HEK293 (cell line): ENCODE measurements around the gene THBD.

Source experiments
- CTCF ChIA-PET: fragments of 350-600 bp; formaldehyde crosslinking; extraction: SDS; loops from one replicate; lab custom pipeline; 2021; ENCODE audit warnings: antibody characterized with exemption; lab: Yijun Ruan, JAX
- POLR2A ChIA-PET: fragments of 300-600 bp; formaldehyde crosslinking; extraction: SDS; loops from one replicate; lab custom pipeline; 2020; ENCODE audit warnings: antibody characterized with exemption, inconsistent platforms; lab: Yijun Ruan, JAX
- H3K27ac ChIP-seq: fragments of 200-500 bp; sonication (Bioruptor generic); 2 replicates; pipeline ENCODE4 v1.5.1; 2014; ENCODE audit warnings: low read depth, low read length, control low read depth, inconsistent platforms; ENCODE audit errors: extremely low read depth
- H3K36me3 ChIP-seq, 2 experiments: fragments of 200-500 bp in 1 of 2; sonication (Bioruptor generic) in 1 of 2; 1 replicate in 1 of 2; 2 replicates in 1 of 2; pipeline ENCODE4 v1.5.1; 2014 to 2017; ENCODE audit warnings: inconsistent platforms in 2 of 2, low read length in 2 of 2; ENCODE audit not compliant: control insufficient read depth in 2 of 2, insufficient read depth in 1 of 2
- H3K4me1 ChIP-seq: fragments of 200-500 bp; sonication (Bioruptor generic); 2 replicates; pipeline ENCODE4 v1.5.1; 2014; ENCODE audit warnings: mild to moderate bottlenecking, low read length, inconsistent platforms; ENCODE audit not compliant: control insufficient read depth, insufficient read depth
- H3K4me3 ChIP-seq: 2 replicates; pipeline ENCODE4 v1.5.1; 2011; ENCODE audit warnings: low read depth, mild to moderate bottlenecking, control low read depth, low read length, moderate library complexity
- H3K9me3 ChIP-seq: fragments of 200-500 bp; sonication (Bioruptor generic); 2 replicates; pipeline ENCODE4 v1.5.1; 2014; ENCODE audit warnings: low read depth, low read length, inconsistent platforms; ENCODE audit not compliant: control insufficient read depth, insufficient read depth
- BCL11A ChIP-seq: fragments of 450-650 bp; formaldehyde crosslinking; IDR thresholded peaks from 2 replicates; pipeline ENCODE4 v1.5.1; 2016; ENCODE audit warnings: low read depth, missing biosample characterization, missing genetic modification characterization
- HOXA7 ChIP-seq: sonication (generic); formaldehyde crosslinking; IDR thresholded peaks from 2 replicates; pipeline ENCODE4 v1.8.1; 2022; ENCODE audit warnings: missing genetic modification reagents, borderline replicate concordance
- KLF7 ChIP-seq: fragments of 450-650 bp; formaldehyde crosslinking; IDR thresholded peaks from 2 replicates; pipeline ENCODE4 v1.5.1; 2016; ENCODE audit warnings: missing biosample characterization, missing genetic modification characterization, borderline replicate concordance
- KLF9 ChIP-seq: fragments of 450-650 bp; formaldehyde crosslinking; IDR thresholded peaks from 2 replicates; pipeline ENCODE4 v1.5.1; 2016; ENCODE audit warnings: missing biosample characterization, missing genetic modification characterization, low read depth
- MYNN ChIP-seq: fragments of 450-650 bp; formaldehyde crosslinking; IDR thresholded peaks from 2 replicates; pipeline ENCODE4 v1.5.1; 2016; ENCODE audit warnings: missing biosample characterization, missing genetic modification characterization, borderline replicate concordance
- SP7 ChIP-seq: fragments of 450-650 bp; formaldehyde crosslinking; IDR thresholded peaks from 2 replicates; pipeline ENCODE4 v1.5.1; 2016; ENCODE audit warnings: missing biosample characterization, missing genetic modification characterization
- TCF7L2 ChIP-seq: IDR thresholded peaks from 2 replicates; pipeline ENCODE4 v1.6.1; 2011; ENCODE audit warnings: low read depth, mild to moderate bottlenecking, inconsistent platforms, low read length, moderate library complexity, borderline replicate concordance
- ZBTB20 ChIP-seq: fragments of 450-650 bp; formaldehyde crosslinking; IDR thresholded peaks from 2 replicates; pipeline ENCODE4 v1.5.1; 2016; ENCODE audit warnings: missing biosample characterization, missing genetic modification characterization
- ZFHX2 ChIP-seq: fragments of 450-650 bp; formaldehyde crosslinking; conservative IDR thresholded peaks from 2 replicates; pipeline ENCODE4 v1.5.1; 2016; ENCODE audit warnings: missing biosample characterization, missing genetic modification characterization
- ZNF140 ChIP-seq: fragments of 450-650 bp; formaldehyde crosslinking; IDR thresholded peaks from 2 replicates; pipeline ENCODE4 v1.5.1; 2016; ENCODE audit warnings: missing biosample characterization, missing genetic modification characterization
- ZNF2 ChIP-seq: fragments of 450-650 bp; formaldehyde crosslinking; IDR thresholded peaks from 2 replicates; pipeline ENCODE4 v1.5.1; 2016; ENCODE audit warnings: missing biosample characterization, missing genetic modification characterization
- ZNF324 ChIP-seq: fragments of 450-650 bp; formaldehyde crosslinking; IDR thresholded peaks from 2 replicates; pipeline ENCODE4 v1.5.1; 2016; ENCODE audit warnings: missing biosample characterization, missing genetic modification characterization
- ZNF366 ChIP-seq: fragments of 450-650 bp; formaldehyde crosslinking; conservative IDR thresholded peaks from 2 replicates; pipeline ENCODE4 v1.5.1; 2016; ENCODE audit warnings: missing biosample characterization, missing genetic modification characterization
- ZNF37A ChIP-seq: fragments of 450-650 bp; IDR thresholded peaks from 2 replicates; pipeline ENCODE4 v1.5.1; 2018; ENCODE audit warnings: missing biosample characterization, missing genetic modification characterization
- ZNF426 ChIP-seq: fragments of 450-650 bp; formaldehyde crosslinking; IDR thresholded peaks from 2 replicates; pipeline ENCODE4 v1.5.1; 2017; ENCODE audit warnings: missing biosample characterization, missing genetic modification characterization, mild to moderate bottlenecking, inconsistent platforms, moderate library complexity
- ZNF48 ChIP-seq: fragments of 450-650 bp; formaldehyde crosslinking; IDR thresholded peaks from 2 replicates; pipeline ENCODE4 v1.5.1; 2016; ENCODE audit warnings: missing biosample characterization, missing genetic modification characterization
- ZNF558 ChIP-seq: fragments of 450-650 bp; formaldehyde crosslinking; IDR thresholded peaks from 2 replicates; pipeline ENCODE4 v1.5.1; 2016; ENCODE audit warnings: missing biosample characterization, missing genetic modification characterization
- ZNF560 ChIP-seq: fragments of 450-650 bp; formaldehyde crosslinking; IDR thresholded peaks from 2 replicates; pipeline ENCODE4 v1.5.1; 2017; ENCODE audit warnings: missing biosample characterization, missing genetic modification characterization, borderline replicate concordance
- ZNF624 ChIP-seq: fragments of 450-650 bp; formaldehyde crosslinking; IDR thresholded peaks from 2 replicates; pipeline ENCODE4 v1.5.1; 2017; ENCODE audit warnings: missing biosample characterization, missing genetic modification characterization
- ZNF664 ChIP-seq: fragments of 450-650 bp; formaldehyde crosslinking; IDR thresholded peaks from 2 replicates; pipeline ENCODE4 v1.5.1; 2016; ENCODE audit warnings: missing biosample characterization, missing genetic modification characterization
- ZNF707 ChIP-seq: fragments of 450-650 bp; formaldehyde crosslinking; IDR thresholded peaks from 2 replicates; pipeline ENCODE4 v1.5.1; 2016; ENCODE audit warnings: missing biosample characterization, missing genetic modification characterization
- ZNF792 ChIP-seq: fragments of 450-650 bp; formaldehyde crosslinking; IDR thresholded peaks from 2 replicates; pipeline ENCODE4 v1.5.1; 2016; ENCODE audit warnings: missing biosample characterization, missing genetic modification characterization
- TF ChIP-seq, protein P1 (sequence below): fragments of 450-650 bp; formaldehyde crosslinking; IDR thresholded peaks from 2 replicates; pipeline ENCODE4 v1.5.1; 2016; ENCODE audit warnings: missing biosample characterization, missing genetic modification characterization
- TF ChIP-seq, protein P2 (sequence below): fragments of 450-650 bp; formaldehyde crosslinking; IDR thresholded peaks from 2 replicates; pipeline ENCODE4 v1.5.1; 2017; ENCODE audit warnings: missing biosample characterization, missing genetic modification characterization
- TF ChIP-seq, protein P3 (sequence below): fragments of 450-650 bp; formaldehyde crosslinking; IDR thresholded peaks from 2 replicates; pipeline ENCODE4 v1.5.0; 2017; ENCODE audit warnings: missing biosample characterization, missing genetic modification characterization, borderline replicate concordance
- TF ChIP-seq, protein P4 (sequence below): fragments of 450-650 bp; formaldehyde crosslinking; IDR thresholded peaks from 2 replicates; pipeline ENCODE4 v1.5.1; 2016; ENCODE audit warnings: missing biosample characterization, missing genetic modification characterization
- TF ChIP-seq, protein P5 (sequence below): fragments of 450-650 bp; formaldehyde crosslinking; IDR thresholded peaks from 2 replicates; pipeline ENCODE4 v1.5.1; 2016; ENCODE audit warnings: missing biosample characterization, missing genetic modification characterization

The THBD gene

DNA sequence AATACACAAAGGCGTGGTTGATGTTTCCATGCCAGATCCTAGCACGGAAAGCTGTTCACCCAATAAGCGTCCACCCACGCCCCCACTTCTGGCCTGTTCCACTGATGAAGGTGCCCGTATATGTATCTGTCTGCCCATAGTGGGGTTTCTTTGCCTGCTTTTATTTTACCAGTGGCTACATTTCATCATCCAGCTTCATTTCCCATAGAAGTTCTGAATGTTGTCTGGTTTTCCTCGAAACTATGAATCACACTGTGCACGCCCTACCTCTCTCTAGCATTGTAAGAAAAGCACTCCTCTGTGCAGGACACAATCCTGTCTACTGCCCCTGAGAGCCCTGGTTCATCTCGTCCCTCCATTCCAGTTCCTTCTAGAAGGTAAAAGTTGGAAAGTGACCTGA, 45.5 kb upstream of the THBD start:
- H3K4me1 ChIP-seq: peaks cover 7% of the 10 kb centered on the region; the same call in 1 of the 2 replicates
- no peak overlapping the region for H3K4me3 ChIP-seq
- ChIA-PET POLR2A (no interaction called here), CTCF (interaction anchor here (1.5 kb wide), 1 partner anchor 12 kb away, joined by 3 read pairs; no protein-coding TSS in a partner anchor)
- no peak overlapping the region for H3K27ac ChIP-seq
- TF ChIP-seq ZFHX2 (tag by site-specific recombination) (no peak), ZNF2 (tag by site-specific recombination) (no peak), ZNF37A (tag by site-specific recombination) (no peak), HOXA7 (CRISPR knock-in tag) (no peak), ZBTB20 (no peak), ZNF707 (tag by site-specific recombination) (no peak), KLF9 (tag by site-specific recombination) (no peak), MYNN (tag by site-specific recombination) (no peak), BCL11A (tag by site-specific recombination) (no peak), ZNF324 (tag by site-specific recombination) (no peak), ZNF426 (tag by site-specific recombination) (no peak), ZNF48 (tag by site-specific recombination) (no peak), ZNF560 (tag by site-specific recombination) (no peak), ZNF792 (tag by site-specific recombination) (no peak), TCF7L2 (no peak), KLF7 (tag by site-specific recombination) (no peak), SP7 (no peak)
- TF ChIP-seq, protein P1, sequence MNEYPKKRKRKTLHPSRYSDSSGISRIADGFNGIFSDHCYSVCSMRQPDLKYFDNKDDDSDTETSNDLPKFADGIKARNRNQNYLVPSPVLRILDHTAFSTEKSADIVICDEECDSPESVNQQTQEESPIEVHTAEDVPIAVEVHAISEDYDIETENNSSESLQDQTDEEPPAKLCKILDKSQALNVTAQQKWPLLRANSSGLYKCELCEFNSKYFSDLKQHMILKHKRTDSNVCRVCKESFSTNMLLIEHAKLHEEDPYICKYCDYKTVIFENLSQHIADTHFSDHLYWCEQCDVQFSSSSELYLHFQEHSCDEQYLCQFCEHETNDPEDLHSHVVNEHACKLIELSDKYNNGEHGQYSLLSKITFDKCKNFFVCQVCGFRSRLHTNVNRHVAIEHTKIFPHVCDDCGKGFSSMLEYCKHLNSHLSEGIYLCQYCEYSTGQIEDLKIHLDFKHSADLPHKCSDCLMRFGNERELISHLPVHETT (tag by site-specific recombination): no peak
- TF ChIP-seq, protein P2, sequence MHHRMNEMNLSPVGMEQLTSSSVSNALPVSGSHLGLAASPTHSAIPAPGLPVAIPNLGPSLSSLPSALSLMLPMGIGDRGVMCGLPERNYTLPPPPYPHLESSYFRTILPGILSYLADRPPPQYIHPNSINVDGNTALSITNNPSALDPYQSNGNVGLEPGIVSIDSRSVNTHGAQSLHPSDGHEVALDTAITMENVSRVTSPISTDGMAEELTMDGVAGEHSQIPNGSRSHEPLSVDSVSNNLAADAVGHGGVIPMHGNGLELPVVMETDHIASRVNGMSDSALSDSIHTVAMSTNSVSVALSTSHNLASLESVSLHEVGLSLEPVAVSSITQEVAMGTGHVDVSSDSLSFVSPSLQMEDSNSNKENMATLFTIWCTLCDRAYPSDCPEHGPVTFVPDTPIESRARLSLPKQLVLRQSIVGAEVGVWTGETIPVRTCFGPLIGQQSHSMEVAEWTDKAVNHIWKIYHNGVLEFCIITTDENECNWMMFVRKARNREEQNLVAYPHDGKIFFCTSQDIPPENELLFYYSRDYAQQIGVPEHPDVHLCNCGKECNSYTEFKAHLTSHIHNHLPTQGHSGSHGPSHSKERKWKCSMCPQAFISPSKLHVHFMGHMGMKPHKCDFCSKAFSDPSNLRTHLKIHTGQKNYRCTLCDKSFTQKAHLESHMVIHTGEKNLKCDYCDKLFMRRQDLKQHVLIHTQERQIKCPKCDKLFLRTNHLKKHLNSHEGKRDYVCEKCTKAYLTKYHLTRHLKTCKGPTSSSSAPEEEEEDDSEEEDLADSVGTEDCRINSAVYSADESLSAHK (tag by site-specific recombination): no peak
- TF ChIP-seq, protein P3, sequence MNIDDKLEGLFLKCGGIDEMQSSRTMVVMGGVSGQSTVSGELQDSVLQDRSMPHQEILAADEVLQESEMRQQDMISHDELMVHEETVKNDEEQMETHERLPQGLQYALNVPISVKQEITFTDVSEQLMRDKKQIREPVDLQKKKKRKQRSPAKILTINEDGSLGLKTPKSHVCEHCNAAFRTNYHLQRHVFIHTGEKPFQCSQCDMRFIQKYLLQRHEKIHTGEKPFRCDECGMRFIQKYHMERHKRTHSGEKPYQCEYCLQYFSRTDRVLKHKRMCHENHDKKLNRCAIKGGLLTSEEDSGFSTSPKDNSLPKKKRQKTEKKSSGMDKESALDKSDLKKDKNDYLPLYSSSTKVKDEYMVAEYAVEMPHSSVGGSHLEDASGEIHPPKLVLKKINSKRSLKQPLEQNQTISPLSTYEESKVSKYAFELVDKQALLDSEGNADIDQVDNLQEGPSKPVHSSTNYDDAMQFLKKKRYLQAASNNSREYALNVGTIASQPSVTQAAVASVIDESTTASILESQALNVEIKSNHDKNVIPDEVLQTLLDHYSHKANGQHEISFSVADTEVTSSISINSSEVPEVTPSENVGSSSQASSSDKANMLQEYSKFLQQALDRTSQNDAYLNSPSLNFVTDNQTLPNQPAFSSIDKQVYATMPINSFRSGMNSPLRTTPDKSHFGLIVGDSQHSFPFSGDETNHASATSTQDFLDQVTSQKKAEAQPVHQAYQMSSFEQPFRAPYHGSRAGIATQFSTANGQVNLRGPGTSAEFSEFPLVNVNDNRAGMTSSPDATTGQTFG: no peak
- H3K36me3 ChIP-seq: no peaks in the 10 kb centered on the region
- H3K9me3 ChIP-seq: no peaks in the 10 kb centered on the region

DNA sequence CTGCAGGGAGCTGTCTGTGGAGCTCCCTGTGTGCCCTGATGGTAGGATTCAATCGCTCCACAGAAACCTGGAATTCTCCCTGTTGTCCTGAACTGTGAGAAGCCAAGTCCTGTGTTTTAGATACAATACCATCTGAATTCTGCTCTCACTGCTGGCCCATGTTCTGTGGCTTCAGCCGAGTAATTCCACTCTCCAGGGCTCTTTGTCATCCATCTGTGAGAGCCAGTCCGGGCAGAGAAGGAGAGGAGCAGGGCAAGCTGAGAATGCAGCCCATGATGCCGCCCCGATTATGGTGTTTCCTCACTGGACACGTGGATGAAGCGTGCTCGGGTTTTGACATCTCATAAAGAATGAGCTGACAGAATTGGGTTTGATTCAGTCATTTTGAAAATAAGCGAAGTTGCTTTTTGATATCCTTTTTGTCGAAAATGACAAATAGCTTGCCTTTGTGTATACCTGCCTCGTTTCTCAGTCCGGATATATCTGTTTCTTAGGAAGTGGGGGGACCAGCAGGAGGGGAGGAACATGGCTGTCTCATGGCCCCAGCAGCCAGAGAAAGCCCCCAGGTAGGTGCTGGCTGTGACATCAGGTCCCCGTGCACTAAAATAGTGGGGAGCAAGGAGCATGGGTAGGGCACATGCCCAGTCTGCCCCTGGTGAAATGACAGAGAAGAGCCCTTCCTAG, 44.9 kb upstream of the THBD start:
- POLR2A ChIA-PET: no interaction called here
- no peak overlapping the region for H3K27ac ChIP-seq
- H3K4me3 ChIP-seq: no peak overlapping the region
- H3K4me1 ChIP-seq: peaks cover 7% of the 10 kb centered on the region; the same call in 1 of the 2 replicates
- no peaks in the 10 kb centered on the region for H3K36me3 ChIP-seq
- CTCF ChIA-PET: interaction anchor here (1.2 to 1.5 kb wide), 2 partner anchors 12 to 32 kb away, joined by 3 read pairs; no protein-coding TSS in a partner anchor
- no peaks in the 10 kb centered on the region for H3K9me3 ChIP-seq
- TF ChIP-seq, protein P4, sequence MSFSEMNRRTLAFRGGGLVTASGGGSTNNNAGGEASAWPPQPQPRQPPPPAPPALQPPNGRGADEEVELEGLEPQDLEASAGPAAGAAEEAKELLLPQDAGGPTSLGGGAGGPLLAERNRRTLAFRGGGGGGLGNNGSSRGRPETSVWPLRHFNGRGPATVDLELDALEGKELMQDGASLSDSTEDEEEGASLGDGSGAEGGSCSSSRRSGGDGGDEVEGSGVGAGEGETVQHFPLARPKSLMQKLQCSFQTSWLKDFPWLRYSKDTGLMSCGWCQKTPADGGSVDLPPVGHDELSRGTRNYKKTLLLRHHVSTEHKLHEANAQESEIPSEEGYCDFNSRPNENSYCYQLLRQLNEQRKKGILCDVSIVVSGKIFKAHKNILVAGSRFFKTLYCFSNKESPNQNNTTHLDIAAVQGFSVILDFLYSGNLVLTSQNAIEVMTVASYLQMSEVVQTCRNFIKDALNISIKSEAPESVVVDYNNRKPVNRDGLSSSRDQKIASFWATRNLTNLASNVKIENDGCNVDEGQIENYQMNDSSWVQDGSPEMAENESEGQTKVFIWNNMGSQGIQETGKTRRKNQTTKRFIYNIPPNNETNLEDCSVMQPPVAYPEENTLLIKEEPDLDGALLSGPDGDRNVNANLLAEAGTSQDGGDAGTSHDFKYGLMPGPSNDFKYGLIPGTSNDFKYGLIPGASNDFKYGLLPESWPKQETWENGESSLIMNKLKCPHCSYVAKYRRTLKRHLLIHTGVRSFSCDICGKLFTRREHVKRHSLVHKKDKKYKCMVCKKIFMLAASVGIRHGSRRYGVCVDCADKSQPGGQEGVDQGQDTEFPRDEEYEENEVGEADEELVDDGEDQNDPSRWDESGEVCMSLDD: no peak
- TF ChIP-seq ZNF664 (tag by site-specific recombination) (no peak), ZNF366 (tag by site-specific recombination) (no peak), ZNF140 (tag by site-specific recombination) (no peak), ZNF558 (tag by site-specific recombination) (no peak), ZNF624 (tag by site-specific recombination) (no peak)
- TF ChIP-seq, protein P5, sequence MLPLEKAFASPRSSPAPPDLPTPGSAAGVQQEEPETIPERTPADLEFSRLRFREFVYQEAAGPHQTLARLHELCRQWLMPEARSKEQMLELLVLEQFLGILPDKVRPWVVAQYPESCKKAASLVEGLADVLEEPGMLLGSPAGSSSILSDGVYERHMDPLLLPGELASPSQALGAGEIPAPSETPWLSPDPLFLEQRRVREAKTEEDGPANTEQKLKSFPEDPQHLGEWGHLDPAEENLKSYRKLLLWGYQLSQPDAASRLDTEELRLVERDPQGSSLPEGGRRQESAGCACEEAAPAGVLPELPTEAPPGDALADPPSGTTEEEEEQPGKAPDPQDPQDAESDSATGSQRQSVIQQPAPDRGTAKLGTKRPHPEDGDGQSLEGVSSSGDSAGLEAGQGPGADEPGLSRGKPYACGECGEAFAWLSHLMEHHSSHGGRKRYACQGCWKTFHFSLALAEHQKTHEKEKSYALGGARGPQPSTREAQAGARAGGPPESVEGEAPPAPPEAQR: no peak
